Non-pigmented ciliary epithelial cell (primary cell): ENCODE data around the gene RNF31.

Experiments used
- DNase-seq: peaks from one replicate; pipeline ENCODE4 v3.0.0-alpha.2; 2010; ENCODE audit warnings: low read depth

RNF31 gene

DNA sequence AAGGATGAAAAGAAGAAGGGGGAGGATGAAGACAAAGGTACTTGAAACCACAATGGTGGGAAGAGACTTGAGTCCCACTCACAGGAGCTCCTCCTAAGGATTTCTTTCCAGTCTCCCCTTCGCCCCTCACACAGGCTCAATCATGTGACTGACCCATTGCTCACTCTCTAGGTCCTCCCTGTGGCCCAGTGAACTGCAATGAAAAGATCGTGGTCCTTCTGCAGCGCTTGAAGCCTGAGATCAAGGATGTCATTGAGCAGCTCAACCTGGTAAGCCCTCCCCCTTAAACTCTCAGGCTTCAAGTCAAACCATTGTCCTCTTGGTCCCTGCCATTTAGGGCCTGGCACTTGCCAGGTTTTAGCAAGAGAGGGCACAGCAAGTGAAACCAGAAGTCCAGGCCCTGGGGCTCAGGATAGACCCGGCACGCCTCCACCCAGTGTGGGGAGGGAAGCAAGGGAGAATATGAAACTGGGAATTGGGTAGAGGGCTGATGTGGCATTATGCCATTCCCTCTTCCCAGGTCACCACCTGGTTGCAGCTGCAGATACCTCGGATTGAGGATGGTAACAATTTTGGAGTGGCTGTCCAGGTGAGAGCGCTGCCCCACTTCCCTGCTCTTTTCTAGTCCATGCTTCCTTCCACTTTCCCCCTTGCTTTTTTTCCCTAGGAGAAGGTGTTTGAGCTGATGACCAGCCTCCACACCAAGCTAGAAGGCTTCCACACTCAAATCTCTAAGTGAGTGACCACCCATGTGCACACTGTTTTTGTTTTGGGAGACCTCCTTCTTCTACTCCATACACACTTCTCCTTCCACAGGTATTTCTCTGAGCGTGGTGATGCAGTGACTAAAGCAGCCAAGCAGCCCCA, 9.5 kb upstream of the RNF31 start:
- no peak for DNase-seq

- DNase-seq: no peak
Observed at GRCh38 chr14:24138396-24139271, 8.7 kb upstream of the RNF31 start.

DNA sequence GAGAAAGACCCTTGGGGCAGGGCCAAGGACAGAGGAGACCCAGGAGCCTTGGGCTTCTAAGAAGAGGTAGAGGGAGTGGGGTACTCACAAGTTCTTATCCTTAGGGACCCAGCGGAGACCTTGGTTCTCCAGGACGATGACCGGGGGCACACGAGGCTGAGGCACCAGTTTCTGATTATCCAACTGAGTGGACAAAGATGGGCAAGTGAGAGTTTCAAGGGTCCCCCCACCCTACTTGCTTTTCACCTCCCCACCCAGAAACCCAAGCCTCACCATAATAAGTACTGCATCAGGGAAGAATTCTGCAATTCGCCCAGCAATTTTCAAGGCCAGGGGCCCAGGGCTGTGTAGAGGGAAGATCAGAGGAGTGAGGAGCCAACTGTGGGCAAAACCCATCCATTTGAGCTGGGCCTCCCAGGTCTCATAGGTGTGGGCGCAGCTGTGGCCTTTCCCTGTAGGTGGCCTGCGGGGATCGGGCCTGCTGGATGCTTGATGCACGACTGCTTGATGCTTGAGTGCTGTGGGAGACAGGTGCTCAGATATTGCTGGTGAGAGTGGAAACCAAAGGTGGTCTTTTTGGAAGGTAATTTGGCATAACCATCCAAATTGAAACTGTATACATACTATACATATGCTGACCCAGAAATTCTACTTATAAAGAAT, 7.9 kb upstream of the RNF31 start:
- no peak for DNase-seq

DNA sequence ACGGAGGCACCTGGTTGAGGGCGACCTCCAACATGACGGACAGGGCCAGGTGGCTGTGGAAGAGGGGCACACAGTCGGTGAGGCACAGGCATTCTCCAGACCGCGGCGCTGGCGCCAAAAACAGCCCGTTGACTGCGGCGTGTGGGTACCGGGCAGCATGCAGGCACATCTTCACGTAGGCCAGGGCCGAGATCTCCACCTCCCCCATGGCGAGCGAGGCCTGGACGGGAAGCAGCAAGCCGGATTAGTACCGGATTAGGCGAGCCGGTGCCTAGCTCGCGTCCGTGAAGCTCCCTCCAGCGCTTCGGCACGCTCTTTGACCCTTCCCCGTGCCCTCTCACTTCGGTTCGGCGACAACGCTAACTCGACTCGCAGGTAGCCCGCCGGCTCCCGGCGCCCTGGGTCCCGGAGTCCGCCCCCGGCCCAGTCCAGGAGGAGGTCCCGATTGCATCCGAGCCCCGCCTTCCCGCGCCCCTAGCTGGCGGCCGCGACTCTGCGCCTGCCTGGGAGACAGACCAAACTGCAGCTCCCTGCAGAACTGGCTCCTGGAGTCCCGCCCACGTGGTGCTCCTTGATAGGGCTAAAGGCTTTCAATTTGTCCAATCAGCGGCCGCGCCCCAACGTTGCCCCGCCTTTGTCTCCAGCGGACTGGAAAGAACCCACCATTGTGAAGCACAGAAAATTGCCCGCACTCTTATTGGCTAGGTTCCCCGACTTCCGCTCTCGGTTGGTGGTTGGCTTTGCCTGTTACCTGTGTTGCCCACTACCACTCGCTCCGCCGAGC, 6.0 kb upstream of the RNF31 start, which contains the start of gene EMC9:
Gene EMC9 (minus strand): TSS at position 495 of the 784 bp plus-strand sequence. CDS start 287 bp downstream, at position 208.
- DNase-seq: peak; percentile 98

DNA sequence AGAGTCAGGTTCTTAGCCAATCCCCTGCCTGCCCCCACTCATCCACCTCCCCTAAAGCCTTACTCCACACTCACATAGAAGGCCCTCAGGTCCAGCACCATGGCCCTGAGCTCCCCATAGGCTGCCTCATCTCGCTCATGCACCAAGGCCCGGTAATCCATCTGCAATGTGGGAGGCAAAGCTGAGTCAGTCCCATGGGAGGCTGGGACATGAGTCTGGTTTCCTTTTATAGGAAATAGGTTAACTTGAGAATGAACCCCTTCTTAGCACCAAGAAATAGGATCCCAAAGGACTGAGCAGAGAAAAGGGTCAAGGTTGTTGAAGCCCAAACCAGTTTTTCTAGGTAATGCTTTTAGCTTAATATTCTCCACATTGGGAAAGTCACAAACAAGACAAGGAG, 3.8 kb upstream of the RNF31 start:
- DNase-seq: no peak

- DNase-seq: no peak
Observed at GRCh38 chr14:24144451-24144850, 2.8 kb upstream of the RNF31 start.

- no peak for DNase-seq
Observed at GRCh38 chr14:24145219-24145618, 2.1 kb upstream of the RNF31 start.

GRCh38 chr14:24145690-24146452, 1.4 kb upstream of the RNF31 start:
- DNase-seq: peak; percentile 36

DNA sequence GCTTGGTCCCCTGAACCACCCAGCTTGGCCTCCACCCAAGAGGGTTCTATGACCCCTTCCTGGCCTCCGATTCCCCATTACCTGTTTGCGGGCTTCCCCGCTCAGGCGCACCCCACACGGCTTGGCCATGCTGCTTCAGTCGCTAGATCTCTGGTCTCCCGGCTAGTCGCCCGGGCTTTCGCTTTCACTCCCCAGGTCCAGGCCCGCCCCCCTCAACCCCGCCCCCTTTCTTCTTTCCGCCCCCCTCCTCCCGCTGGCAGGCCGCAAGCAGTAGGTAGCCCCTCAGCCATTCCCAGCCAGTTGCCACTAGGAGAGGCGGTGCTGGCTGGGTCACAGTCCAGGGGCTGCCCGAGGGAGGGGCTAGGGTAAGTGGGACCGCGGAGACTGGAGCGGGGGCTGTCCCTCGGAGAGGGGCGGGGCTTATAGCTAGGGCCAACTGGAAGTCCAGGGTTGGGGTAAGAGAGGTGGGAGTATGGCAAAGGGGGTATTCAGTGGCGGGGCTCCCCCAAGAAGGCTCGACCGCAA, 783 bp upstream of the RNF31 start, which contains the start of gene PSME2:
Gene PSME2 (minus strand): TSS at position 158 of the 525 bp plus-strand sequence. CDS start 29 bp downstream, at position 129.
- peak; percentile 83 for DNase-seq

DNA sequence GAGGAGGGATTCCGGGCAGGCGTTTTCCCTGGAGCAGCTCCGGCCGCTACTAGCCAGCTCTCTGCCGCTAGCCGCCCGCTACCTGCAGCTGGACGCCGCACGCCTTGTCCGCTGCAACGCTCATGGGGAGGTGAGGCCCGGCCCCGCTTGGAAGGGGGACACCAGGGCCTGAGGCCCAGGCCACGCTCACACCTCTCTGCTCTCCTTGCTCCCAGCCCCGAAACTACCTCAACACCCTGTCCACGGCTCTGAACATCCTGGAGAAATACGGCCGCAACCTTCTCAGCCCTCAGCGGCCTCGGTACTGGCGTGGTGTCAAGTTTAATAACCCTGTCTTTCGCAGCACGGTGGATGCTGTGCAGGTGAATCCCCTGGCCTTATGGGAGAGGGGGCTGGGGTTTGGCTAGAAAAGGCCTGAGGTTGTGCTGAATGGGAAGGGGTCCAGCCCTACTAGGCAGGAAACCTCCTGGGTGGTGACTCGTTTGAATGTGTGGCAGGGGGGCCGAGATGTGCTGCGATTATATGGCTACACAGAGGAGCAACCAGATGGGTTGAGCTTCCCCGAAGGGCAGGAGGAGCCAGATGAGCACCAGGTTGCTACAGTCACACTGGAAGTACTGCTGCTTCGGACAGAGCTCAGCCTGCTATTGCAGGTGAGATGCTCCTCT, 597 bp downstream of the RNF31 start:
- no peak for DNase-seq

DNA sequence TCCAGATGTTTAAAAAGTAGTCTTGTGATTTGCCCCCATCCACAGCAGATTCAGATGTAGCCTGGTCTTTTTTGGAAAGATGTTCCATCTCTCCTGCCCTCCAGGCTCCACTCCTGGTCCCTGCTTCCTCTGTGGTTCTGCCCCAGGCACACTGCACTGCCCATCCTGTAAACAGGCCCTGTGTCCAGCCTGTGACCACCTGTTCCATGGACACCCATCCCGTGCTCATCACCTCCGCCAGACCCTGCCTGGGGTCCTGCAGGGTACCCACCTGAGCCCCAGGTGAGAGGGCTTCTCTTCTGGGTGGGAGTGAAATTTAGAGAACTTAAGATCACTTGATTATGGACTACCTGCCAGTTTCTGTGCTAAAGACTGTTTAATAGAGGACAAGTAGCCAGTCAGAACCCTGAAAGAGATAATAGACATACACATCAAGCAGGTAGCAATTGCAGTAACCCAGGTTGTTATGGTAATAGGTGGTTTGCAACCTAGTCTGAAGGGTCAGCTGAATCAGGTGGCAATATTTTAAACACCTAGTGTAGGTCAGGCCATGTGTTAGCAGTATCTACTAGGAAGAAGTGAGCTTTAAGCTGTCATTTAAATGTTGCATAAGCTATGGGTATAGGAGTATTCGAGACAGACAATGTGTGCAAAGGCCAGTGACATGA, 2.1 kb downstream of the RNF31 start:
- DNase-seq: no peak

GRCh38 chr14:24150061-24150460, 2.8 kb downstream of the RNF31 start:
- no peak for DNase-seq

GRCh38 chr14:24150567-24150966, 3.3 kb downstream of the RNF31 start:
- no peak for DNase-seq

- DNase-seq: no peak
Observed at GRCh38 chr14:24150993-24151392, 3.7 kb downstream of the RNF31 start.

GRCh38 chr14:24151404-24152080, 4.2 kb downstream of the RNF31 start:
- no peak for DNase-seq

DNA sequence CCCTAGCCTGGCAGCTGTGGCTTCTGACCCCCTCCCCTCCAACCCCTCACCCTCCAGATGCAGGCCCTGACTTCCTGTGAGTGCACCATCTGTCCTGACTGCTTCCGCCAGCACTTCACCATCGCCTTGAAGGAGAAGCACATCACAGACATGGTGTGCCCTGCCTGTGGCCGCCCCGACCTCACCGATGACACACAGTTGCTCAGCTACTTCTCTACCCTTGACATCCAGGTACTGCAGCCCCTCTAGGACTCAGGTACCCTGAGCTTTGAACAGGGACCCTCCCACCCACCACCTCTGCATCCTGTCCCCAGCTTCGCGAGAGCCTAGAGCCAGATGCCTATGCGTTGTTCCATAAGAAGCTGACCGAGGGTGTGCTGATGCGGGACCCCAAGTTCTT, 7.8 kb downstream of the RNF31 start:
- DNase-seq: no peak

DNA sequence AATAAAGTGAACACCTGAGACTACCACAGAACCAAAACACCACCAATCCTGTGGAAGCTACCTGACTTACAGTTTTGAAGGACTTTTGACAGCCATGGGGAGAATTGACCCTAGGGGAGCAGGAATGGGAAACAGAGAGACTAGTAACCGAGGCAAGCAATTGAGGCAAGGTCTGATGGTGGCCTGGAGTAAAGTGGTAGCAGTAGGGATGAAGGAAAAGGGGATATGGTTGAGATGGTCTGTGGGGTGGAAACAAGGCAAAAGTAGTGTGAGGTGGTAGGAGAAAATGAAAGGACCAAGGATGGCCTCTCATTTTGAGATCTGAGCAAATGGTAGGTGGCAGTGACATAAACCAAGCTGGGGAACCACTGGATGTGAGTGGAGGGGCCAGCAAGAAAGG, 9.5 kb downstream of the RNF31 start:
- no peak for DNase-seq

DNA sequence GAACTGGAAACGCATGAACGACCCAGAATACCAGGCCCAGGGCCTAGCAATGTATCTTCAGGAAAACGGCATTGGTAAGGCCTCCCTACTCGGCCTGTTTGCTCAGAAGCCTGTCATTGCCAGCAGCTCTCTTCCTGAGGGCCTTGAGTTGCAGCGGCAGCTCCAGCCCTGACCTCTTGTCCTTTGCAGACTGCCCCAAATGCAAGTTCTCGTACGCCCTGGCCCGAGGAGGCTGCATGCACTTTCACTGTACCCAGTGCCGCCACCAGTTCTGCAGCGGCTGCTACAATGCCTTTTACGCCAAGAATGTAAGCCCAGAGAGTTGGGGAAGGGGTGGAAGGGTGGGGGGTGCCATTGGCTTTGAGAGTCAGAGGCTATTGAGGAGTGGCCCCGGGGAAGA, 10.0 kb downstream of the RNF31 start:
- no peak for DNase-seq
